HepG2 (cell line): Measurements from ENCODE around the gene KCNQ1OT1. TPM values are rescaled to one million over a fixed set of nuclear protein-coding genes. Genes with fewer than 3 reads are reported as not detected.

Experiments
- AHR ChIP-seq: IDR thresholded peaks from 2 replicates; pipeline ENCODE4 v1.6.1; 2018; ENCODE audit warnings: missing genetic modification reagents, missing compliant biosample characterization
- ERF ChIP-seq: IDR thresholded peaks from 2 replicates; pipeline ENCODE4 v1.6.1; 2018; ENCODE audit warnings: missing biosample characterization, missing genetic modification reagents
- MAFF ChIP-seq: IDR thresholded peaks from 2 replicates; pipeline ENCODE4 v1.6.1; 2011; ENCODE audit warnings: low read depth, low read length, improper control_type of control experiment
- MTF2 ChIP-seq: sonication (generic); formaldehyde crosslinking; IDR thresholded peaks from 2 replicates; pipeline ENCODE4 v1.5.0; 2020; ENCODE audit warnings: missing genetic modification reagents, borderline replicate concordance
- NR3C1 ChIP-seq: sonication (generic); formaldehyde crosslinking; IDR thresholded peaks from 2 replicates; pipeline ENCODE4 v1.4.0; 2020; ENCODE audit warnings: missing genetic modification reagents
- PAX8 ChIP-seq: sonication (generic); formaldehyde crosslinking; IDR thresholded peaks from 2 replicates; pipeline ENCODE4 v1.8.0; 2022; ENCODE audit warnings: mild to moderate bottlenecking, missing genetic modification reagents, borderline replicate concordance
- PLRG1 ChIP-seq: fragments of 450-650 bp; conservative IDR thresholded peaks from 2 replicates; pipeline ENCODE4 v1.6.1; 2016
- ZBTB3 ChIP-seq: sonication (generic); formaldehyde crosslinking; IDR thresholded peaks from 2 replicates; pipeline ENCODE4 v1.4.0; 2020; ENCODE audit warnings: low read depth, mild to moderate bottlenecking, moderate library complexity, missing genetic modification reagents, borderline replicate concordance
- ZC3H13 ChIP-seq: sonication (generic); formaldehyde crosslinking; IDR thresholded peaks from 2 replicates; pipeline ENCODE4 v1.8.1; 2023; ENCODE audit warnings: mild to moderate bottlenecking, missing genetic modification reagents, moderate library complexity
- ZNF232 ChIP-seq: sonication (generic); formaldehyde crosslinking; IDR thresholded peaks from 2 replicates; pipeline ENCODE4 v1.4.0; 2020; ENCODE audit warnings: missing genetic modification reagents, borderline replicate concordance
- ZNF543 ChIP-seq: sonication (generic); formaldehyde crosslinking; IDR thresholded peaks from 2 replicates; pipeline ENCODE4 v1.4.0; 2020; ENCODE audit warnings: mild to moderate bottlenecking, missing genetic modification reagents
- ZNF550 ChIP-seq: sonication (generic); formaldehyde crosslinking; IDR thresholded peaks from 2 replicates; pipeline ENCODE4 v1.4.0; 2020; ENCODE audit warnings: mild to moderate bottlenecking, missing genetic modification reagents, borderline replicate concordance
- ZNF572 ChIP-seq: sonication (generic); formaldehyde crosslinking; IDR thresholded peaks from 2 replicates; pipeline ENCODE4 v1.5.1; 2020; ENCODE audit warnings: mild to moderate bottlenecking, missing genetic modification reagents
- ZNF773 ChIP-seq: sonication (generic); formaldehyde crosslinking; IDR thresholded peaks from 2 replicates; pipeline ENCODE4 v1.4.0; 2020; ENCODE audit warnings: missing genetic modification reagents, borderline replicate concordance
- ZNF782 ChIP-seq: sonication (generic); formaldehyde crosslinking; IDR thresholded peaks from 2 replicates; pipeline ENCODE4 v1.4.0; 2020; ENCODE audit warnings: missing genetic modification reagents, mild to moderate bottlenecking, borderline replicate concordance
- polyA plus RNA-seq, 8 experiments: library from polyadenylated mRNA; depleted of rRNA in 3 of 8; stranded (reverse) in 7 of 8; unstranded in 1 of 8; fragments of >200 nt; fragmentation: Illumina TruSeq in 4 of 8; extraction: Trizol in 4 of 8; gene quantifications; 2 replicates each; pipeline versions ENCODE4 v1.2.1 to v1.2.3, GENCODE V29; 2011 to 2016; ENCODE audit warnings: low read depth in 4 of 8, missing spikeins in 1 of 8, mixed read lengths in 1 of 8; ENCODE audit not compliant: insufficient read depth in 1 of 8
- total RNA-seq, 5 experiments: library from RNA; depleted of rRNA; stranded (reverse); fragments of >200 nt; fragmentation: Illumina TruSeq; extraction: Trizol; gene quantifications; 2 replicates each; pipeline ENCODE4 v1.2.3, GENCODE V29; 2016; ENCODE audit warnings: low read depth in 1 of 5
- TF ChIP-seq, protein P1 (sequence below): sonication (generic); formaldehyde crosslinking; IDR thresholded peaks from 2 replicates; pipeline ENCODE4 v1.4.0; 2020; ENCODE audit warnings: missing genetic modification reagents, borderline replicate concordance
- TF ChIP-seq, protein P2 (sequence below): fragments of 450-650 bp; IDR thresholded peaks from 2 replicates; pipeline ENCODE4 v1.6.1; 2016
- TF ChIP-seq, protein P3 (sequence below): sonication (generic); formaldehyde crosslinking; IDR thresholded peaks from 2 replicates; pipeline ENCODE4 v1.4.0; 2020; ENCODE audit warnings: missing genetic modification reagents; ENCODE audit errors: not compliant biosample characterization
- TF ChIP-seq, protein P4 (sequence below): sonication (generic); formaldehyde crosslinking; IDR thresholded peaks from 2 replicates; pipeline ENCODE4 v1.8.0; 2022; ENCODE audit warnings: missing genetic modification reagents, mild to moderate bottlenecking, inconsistent platforms, borderline replicate concordance
- TF ChIP-seq, protein P5 (sequence below): sonication (generic); formaldehyde crosslinking; IDR thresholded peaks from 2 replicates; pipeline ENCODE4 v1.4.0; 2020; ENCODE audit warnings: missing genetic modification reagents

The KCNQ1OT1 gene
- total and polyA plus RNA-seq, 2 of the 13 experiments (the other 11 are each of a cell fraction or from before 2014, with no cell fraction given), result 1.3 to 18.9 TPM

DNA sequence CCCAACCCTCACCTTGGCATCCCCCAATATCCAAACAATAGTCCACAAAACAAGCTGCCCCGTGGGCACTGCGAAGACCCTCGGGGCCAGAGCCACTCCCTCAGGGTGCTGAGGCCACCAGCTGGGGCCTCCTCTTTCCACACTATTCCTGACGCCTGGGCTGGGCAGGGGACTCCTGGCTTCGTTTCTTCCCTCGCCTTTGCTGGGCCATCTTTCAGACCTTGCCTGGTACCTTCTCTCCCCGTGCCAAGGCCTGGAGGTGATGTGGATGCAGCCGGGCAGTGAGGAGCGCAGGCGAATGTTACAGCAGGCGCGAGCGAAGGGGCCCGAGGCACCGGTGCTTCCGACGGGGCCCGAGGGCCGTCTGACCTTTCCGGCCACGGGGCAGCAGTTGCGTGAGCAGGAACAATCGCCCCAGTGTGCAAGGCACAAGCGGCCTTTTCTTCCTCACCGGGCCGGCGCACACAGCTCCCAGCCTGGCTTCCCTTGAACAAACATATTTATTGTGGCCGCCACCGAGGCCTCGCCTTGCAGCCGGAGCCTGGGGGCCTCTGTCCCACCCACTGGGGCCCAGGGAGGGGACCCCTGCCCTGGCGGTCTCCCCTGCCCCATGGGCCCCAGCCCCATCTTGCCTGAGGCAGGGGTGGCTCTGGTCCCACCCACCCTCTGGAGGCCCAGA lies 32.6 kb upstream of the KCNQ1OT1 start (continued):
- TF ChIP-seq, protein P1, sequence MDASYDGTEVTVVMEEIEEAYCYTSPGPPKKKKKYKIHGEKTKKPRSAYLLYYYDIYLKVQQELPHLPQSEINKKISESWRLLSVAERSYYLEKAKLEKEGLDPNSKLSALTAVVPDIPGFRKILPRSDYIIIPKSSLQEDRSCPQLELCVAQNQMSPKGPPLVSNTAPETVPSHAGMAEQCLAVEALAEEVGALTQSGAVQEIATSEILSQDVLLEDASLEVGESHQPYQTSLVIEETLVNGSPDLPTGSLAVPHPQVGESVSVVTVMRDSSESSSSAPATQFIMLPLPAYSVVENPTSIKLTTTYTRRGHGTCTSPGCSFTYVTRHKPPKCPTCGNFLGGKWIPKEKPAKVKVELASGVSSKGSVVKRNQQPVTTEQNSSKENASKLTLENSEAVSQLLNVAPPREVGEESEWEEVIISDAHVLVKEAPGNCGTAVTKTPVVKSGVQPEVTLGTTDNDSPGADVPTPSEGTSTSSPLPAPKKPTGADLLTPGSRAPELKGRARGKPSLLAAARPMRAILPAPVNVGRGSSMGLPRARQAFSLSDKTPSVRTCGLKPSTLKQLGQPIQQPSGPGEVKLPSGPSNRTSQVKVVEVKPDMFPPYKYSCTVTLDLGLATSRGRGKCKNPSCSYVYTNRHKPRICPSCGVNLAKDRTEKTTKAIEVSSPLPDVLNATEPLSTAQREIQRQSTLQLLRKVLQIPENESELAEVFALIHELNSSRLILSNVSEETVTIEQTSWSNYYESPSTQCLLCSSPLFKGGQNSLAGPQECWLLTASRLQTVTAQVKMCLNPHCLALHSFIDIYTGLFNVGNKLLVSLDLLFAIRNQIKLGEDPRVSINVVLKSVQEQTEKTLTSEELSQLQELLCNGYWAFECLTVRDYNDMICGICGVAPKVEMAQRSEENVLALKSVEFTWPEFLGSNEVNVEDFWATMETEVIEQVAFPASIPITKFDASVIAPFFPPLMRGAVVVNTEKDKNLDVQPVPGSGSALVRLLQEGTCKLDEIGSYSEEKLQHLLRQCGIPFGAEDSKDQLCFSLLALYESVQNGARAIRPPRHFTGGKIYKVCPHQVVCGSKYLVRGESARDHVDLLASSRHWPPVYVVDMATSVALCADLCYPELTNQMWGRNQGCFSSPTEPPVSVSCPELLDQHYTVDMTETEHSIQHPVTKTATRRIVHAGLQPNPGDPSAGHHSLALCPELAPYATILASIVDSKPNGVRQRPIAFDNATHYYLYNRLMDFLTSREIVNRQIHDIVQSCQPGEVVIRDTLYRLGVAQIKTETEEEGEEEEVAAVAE (CRISPR knock-in tag), result peak; percentile 76; the same call in 1 of the 2 replicates
- TF ChIP-seq PLRG1 (no peak), ZNF543 (CRISPR knock-in tag) (peak; percentile 69; the same call in 1 of the 2 replicates), MTF2 (CRISPR knock-in tag) (no peak; the same call in 1 of the 2 replicates), MAFF (no peak), ZBTB3 (CRISPR knock-in tag) (no peak), PAX8 (CRISPR knock-in tag) (no peak), ZNF782 (no peak), ZNF572 (no peak), ZNF550 (CRISPR knock-in tag) (no peak), ERF (CRISPR knock-in tag) (peak; percentile 81), ZC3H13 (CRISPR knock-in tag) (peak; percentile 61; the same call in 1 of the 2 replicates), NR3C1 (CRISPR knock-in tag) (no peak), AHR (CRISPR knock-in tag) (peak; percentile 94; the same call in 1 of the 2 replicates), ZNF773 (CRISPR knock-in tag) (0 out of 2 replicates have a peak, but pooled peaks have one; percentile 25), ZNF232 (CRISPR knock-in tag) (peak; percentile 89)
- TF ChIP-seq, protein P2, sequence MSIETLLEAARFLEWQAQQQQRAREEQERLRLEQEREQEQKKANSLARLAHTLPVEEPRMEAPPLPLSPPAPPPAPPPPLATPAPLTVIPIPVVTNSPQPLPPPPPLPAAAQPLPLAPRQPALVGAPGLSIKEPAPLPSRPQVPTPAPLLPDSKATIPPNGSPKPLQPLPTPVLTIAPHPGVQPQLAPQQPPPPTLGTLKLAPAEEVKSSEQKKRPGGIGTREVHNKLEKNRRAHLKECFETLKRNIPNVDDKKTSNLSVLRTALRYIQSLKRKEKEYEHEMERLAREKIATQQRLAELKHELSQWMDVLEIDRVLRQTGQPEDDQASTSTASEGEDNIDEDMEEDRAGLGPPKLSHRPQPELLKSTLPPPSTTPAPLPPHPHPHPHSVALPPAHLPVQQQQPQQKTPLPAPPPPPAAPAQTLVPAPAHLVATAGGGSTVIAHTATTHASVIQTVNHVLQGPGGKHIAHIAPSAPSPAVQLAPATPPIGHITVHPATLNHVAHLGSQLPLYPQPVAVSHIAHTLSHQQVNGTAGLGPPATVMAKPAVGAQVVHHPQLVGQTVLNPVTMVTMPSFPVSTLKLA, result peak; percentile 30; the same call in 1 of the 2 replicates
- TF ChIP-seq, protein P3, sequence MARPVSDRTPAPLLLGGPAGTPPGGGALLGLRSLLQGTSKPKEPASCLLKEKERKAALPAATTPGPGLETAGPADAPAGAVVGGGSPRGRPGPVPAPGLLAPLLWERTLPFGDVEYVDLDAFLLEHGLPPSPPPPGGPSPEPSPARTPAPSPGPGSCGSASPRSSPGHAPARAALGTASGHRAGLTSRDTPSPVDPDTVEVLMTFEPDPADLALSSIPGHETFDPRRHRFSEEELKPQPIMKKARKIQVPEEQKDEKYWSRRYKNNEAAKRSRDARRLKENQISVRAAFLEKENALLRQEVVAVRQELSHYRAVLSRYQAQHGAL (CRISPR knock-in tag), result no peak
- TF ChIP-seq, protein P4, sequence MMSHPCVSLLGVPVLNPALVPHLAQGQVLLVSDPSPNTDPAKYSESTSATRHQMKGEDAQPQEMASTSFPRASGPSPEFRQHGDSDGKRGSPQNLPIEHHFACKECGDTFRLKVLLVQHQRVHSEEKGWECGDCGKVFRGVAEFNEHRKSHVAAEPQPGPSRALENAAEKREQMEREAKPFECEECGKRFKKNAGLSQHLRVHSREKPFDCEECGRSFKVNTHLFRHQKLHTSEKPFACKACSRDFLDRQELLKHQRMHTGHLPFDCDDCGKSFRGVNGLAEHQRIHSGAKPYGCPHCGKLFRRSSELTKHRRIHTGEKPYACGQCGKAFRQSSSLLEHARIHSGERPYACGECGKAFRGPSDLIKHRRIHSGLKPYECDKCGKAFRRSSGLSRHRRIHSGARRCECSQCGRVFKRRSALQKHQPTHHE, result peak; percentile 83; the same call in 1 of the 2 replicates
- TF ChIP-seq, protein P5, sequence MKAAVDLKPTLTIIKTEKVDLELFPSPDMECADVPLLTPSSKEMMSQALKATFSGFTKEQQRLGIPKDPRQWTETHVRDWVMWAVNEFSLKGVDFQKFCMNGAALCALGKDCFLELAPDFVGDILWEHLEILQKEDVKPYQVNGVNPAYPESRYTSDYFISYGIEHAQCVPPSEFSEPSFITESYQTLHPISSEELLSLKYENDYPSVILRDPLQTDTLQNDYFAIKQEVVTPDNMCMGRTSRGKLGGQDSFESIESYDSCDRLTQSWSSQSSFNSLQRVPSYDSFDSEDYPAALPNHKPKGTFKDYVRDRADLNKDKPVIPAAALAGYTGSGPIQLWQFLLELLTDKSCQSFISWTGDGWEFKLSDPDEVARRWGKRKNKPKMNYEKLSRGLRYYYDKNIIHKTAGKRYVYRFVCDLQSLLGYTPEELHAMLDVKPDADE, result no peak
